HG02870 (cell line): ENCODE measurements around the gene CD19.
"Not testable (repeated sequence)": the region's sequence is repeated elsewhere in the genome, so short reads cannot be mapped to it uniquely, and the experiment has no call there.

ENCODE experiments used
- ATAC-seq: cut with Tn5 transposase; IDR thresholded peaks from one replicate; pipeline ENCODE4 v1.9.1; 2021; ENCODE audit warnings: mild to moderate bottlenecking, moderate library complexity; ENCODE audit not compliant: unreplicated experiment

The CD19 gene

GRCh38 chr16:28931801-28932225 lies at the start of gene CD19:
Gene CD19 (plus strand): TSS chr16:28931971. CDS start chr16:28932001, 30 bp downstream.
- no peak for ATAC-seq

GRCh38 chr16:28882551-28883160 lies 49.1 kb upstream of the CD19 start:
- ATAC-seq, result no peak

DNA sequence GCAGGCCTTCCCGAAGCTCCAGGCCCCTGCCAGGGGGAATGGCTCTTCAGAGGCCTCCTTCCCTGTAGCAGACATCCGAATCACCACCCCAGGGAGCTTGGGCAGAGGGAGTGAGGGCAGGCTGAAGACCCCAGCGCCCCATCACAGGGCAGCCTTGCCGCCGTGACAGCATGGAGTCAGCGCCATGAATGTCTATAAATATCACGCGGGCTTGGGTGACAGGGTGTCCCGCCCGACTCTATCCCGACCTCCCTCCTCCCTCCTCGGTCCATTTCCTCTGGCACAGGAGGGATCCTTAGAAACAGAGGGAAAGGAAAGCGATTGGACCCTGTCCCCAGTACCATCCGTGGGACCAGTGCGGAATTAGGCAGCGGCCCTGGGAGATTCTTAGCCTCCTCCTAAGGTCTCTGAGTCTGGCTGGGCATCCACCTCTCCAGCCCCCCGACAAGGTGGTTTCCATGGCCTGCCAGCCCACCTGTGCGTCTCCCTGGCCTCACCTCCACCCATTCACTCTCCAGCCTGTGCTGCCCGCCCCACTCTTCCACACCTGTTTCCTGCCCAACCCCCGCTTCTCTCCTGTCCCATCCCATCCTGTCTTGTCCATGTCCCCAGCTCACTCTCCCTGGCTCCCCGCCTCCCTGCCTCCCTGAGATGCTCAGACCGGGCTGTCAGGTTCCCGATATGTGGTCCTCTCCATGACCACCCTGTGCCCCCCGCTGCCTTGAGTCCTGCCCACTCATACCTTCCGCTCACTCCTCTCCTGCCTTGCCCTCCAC lies 48.4 kb upstream of the CD19 start:
- ATAC-seq, result no peak

GRCh38 chr16:28884045-28884444 lies 47.7 kb upstream of the CD19 start:
- no peak for ATAC-seq

- ATAC-seq, result no peak
Measured at GRCh38 chr16:28886945-28887344, 44.8 kb upstream of the CD19 start.

- not testable (repeated sequence) for ATAC-seq
Measured at GRCh38 chr16:28890355-28890754, 41.4 kb upstream of the CD19 start.

GRCh38 chr16:28891964-28892890 lies 39.5 kb upstream of the CD19 start:
- ATAC-seq, result no peak

DNA sequence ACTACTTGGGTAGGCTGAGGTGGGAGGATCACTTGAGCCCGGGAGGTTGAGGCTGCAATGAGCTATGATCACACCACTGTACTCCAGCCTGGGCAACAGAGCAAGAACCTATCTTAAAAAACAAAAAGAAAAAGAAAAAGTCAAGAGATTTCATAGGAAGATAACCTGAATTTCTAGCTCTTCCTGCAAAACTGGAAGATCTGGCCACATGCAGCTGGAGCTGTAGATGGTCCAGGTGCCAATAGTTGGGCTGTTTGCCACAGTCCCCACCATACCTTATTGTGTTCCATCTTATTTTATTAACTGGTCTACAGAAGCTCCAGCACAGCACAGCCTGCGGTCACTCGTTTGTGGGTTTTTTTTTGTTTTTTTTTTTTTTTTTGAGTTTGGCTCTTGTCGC lies 38.5 kb upstream of the CD19 start:
- no peak for ATAC-seq

DNA sequence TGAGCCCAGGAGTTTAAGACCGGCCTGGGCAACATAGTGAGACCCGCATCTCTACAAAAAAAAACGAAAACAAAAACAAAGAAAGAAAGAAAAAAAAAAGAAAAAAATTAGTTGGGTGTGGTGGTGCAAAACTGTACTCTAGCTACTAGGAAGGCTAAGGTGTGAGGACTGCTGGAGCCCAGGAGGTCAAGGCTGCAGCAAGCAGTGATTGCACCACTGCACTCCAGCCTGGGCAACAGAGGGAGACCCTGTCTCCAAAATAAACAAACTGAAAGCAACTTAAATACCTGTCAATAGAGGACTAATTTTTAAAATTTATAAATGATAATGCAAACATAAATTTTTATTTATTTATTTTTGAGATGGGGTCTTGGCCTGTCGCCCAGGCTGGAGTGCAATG lies 36.2 kb upstream of the CD19 start:
- no peak for ATAC-seq

GRCh38 chr16:28897826-28898225 lies 33.9 kb upstream of the CD19 start:
- no peak for ATAC-seq

DNA sequence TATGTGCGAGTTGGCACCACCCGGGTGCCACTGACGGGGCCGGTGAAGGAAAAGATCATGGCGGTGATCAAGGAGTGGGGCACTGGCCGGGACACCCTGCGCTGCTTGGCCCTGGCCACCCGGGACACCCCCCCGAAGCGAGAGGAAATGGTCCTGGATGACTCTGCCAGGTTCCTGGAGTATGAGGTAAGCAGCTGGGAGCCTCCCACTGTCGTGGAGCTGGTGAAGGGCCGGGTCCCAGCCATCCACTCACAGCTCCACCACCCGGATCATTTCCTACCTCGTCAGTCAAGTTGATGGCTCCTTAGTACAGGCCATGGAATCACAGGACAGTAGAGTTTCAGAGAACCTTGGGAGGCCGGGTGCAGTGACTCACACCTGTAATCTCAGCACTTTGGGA lies 33.5 kb upstream of the CD19 start:
- no peak for ATAC-seq

DNA sequence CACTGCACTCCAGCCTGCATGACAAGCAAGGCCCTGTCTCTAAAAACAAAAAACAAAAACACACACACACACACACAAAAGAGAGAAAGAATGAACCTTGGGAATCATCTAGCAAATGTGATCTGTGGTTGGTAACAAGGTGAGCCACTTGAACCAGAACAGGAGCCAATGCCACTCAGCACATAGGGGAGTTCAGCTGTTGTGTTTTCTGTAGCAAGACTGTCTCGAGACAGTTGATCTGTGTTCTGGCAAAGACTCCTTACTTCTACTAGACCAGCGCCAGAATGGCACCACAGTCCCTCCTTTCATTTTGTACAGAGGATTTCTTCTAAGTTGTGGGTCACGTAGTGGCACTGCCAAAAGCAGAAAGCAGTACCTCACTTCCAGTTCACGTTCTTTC lies 32.8 kb upstream of the CD19 start:
- no peak for ATAC-seq

DNA sequence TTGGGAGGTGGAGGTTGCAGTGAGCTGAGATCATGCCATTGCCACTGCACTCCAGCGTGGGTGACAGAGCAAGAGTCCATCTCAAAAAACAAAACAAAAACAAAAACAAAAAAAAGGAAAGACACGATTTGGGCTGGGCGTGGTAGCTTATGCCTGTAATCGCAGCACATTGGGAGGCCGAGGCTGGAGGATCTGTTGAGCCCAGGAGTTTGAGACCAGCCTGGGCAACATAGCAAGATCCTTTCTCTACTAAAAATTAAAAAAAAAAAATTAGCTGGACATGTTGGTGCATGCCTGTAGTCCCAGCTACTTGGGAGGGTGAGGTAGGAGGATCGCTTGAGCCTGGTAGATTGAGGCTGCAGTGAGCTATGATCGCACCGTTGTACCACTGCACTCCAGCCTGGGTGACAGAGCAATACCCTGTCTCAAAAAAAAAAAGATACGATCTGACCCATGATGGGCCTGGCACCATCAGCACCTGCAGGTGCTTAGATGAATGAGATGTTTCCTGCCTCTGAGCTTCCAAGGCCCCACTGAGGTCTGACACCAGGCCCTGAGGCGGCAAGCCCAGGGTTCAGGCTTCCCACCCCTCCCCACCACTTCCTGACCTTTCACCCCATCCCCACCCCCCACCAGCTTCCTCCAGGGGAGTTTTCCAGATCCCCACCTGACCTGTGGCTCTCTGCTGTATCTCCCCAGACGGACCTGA lies 31.7 kb upstream of the CD19 start:
- no peak for ATAC-seq

DNA sequence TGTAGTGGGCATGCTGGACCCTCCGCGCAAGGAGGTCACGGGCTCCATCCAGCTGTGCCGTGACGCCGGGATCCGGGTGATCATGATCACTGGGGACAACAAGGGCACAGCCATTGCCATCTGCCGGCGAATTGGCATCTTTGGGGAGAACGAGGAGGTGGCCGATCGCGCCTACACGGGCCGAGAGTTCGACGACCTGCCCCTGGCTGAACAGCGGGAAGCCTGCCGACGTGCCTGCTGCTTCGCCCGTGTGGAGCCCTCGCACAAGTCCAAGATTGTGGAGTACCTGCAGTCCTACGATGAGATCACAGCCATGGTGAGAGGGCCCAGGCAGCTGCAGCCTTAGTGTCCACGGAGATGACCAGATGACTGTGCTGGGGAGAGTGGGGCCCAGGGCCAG lies 31.2 kb upstream of the CD19 start:
- ATAC-seq, result no peak

DNA sequence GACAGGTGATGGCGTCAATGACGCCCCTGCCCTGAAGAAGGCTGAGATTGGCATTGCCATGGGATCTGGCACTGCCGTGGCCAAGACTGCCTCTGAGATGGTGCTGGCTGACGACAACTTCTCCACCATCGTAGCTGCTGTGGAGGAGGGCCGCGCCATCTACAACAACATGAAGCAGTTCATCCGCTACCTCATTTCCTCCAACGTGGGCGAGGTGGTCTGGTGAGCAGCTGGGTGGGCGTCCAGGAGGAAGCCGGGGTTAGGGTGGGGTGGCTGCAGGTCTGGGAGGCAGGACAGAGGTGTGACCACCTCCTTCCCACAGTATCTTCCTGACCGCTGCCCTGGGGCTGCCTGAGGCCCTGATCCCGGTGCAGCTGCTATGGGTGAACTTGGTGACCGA lies 29.9 kb upstream of the CD19 start:
- ATAC-seq, result no peak

DNA sequence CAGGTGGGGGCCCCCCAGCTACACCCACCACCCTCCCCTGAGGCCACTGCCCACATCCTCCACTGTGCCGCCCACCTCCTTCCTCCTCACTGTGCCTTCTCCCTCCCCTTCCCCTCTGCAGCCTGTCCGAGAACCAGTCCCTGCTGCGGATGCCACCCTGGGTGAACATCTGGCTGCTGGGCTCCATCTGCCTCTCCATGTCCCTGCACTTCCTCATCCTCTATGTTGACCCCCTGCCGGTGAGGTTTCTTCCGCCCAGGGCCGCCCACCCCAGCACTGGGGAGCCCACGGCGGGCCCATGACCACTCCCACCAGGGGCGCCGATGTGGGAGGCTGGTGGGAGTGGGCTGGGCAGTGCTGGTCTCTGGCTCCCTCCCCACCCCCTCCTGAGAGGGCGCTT lies 28.9 kb upstream of the CD19 start:
- ATAC-seq, result no peak

DNA sequence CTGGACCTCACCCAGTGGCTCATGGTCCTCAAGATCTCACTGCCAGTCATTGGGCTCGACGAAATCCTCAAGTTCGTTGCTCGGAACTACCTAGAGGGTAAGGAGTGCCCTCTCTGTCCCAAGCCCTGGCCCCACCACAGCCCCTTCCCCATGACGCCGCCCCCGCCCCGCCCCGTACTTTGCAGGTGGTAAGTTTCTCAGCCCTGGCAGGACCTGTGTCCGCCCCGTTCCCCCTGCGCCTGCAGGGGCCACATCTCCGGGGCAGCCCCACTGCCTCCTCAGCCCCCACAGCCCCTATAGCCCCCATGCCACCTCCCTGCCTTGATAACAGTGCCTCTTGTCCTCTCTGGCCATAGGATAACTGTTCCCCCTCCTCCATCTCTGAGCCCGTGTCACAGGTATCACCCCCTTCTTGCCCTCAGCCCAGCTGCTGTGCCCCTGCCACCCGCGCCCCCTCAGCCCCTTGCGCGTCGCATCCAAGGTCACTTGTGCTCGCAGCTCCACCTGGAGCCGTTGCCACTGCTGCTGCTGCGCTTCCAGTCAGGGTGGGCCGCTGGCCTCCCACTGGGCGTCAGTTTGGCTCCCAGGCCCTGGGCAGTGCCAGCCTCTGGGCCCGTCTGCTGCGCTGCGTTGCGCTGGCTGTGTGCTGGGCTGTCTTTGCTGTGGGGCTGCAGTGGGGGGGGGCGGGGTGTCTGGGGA lies 28.3 kb upstream of the CD19 start:
- no peak for ATAC-seq

- ATAC-seq, result no peak
Measured at GRCh38 chr16:28904363-28904762, 27.4 kb upstream of the CD19 start.

- no peak for ATAC-seq
Measured at GRCh38 chr16:28904828-28905227, 26.9 kb upstream of the CD19 start.

DNA sequence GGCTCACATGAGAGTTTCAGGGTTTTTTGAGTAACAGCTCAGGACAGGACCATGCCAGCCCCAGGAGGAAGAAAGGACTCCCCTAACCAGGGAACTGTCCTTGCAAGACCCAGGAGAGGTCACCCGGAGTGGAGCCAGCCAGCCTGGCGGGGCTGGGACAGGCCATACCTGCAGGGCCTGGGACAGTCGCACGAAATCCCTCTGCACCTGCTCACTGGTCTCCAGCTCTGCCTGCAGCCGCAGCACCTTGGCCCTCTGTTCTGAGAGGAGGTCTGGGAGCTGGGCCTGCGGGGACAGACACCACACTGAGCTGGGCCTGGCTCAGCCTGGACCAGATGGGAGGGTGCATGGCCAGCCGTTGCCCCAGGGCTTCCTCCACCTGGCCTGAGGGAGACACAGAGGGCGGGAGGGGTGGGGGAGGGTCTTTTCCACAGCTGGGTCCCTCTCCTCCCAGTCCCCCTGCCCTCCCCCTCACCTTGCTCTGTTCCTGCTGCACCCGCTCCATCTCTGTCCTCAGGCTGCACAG lies 26.5 kb upstream of the CD19 start:
- no peak for ATAC-seq
